NCI-H2107 treated with DMSO at 0.1 percent for 48 hours (cell line): ENCODE results near the gene TBCD.

Experiments used
- DNase-seq: peaks from one replicate; lab custom pipeline; 2025; ENCODE audit not compliant: unreplicated experiment; lab: John Stamatoyannopoulos, UW

TBCD gene

GRCh38 chr17:82898976-82899514, 147.2 kb downstream of the TBCD start:
- DNase-seq, result no peak

GRCh38 chr17:82899941-82900340, 148.1 kb downstream of the TBCD start:
- DNase-seq, result no peak

- DNase-seq, result no peak
Measured at GRCh38 chr17:82900741-82901140, 148.9 kb downstream of the TBCD start.

- DNase-seq, result no peak
Measured at GRCh38 chr17:82901356-82901755, 149.5 kb downstream of the TBCD start.

GRCh38 chr17:82901856-82902255, 150.0 kb downstream of the TBCD start:
- no peak for DNase-seq

- no peak for DNase-seq
Measured at GRCh38 chr17:82902972-82903874, 151.4 kb downstream of the TBCD start.

GRCh38 chr17:82905130-82905529, 153.3 kb downstream of the TBCD start:
- no peak for DNase-seq

GRCh38 chr17:82907797-82908542, 156.1 kb downstream of the TBCD start:
- DNase-seq, result no peak

GRCh38 chr17:82908543-82909160, 156.8 kb downstream of the TBCD start:
- DNase-seq, result no peak

- DNase-seq, result no peak
Measured at GRCh38 chr17:82909322-82909904, 157.5 kb downstream of the TBCD start.

GRCh38 chr17:82910041-82910481, 158.2 kb downstream of the TBCD start:
- no peak for DNase-seq

GRCh38 chr17:82910770-82911169, 158.9 kb downstream of the TBCD start:
- no peak for DNase-seq

GRCh38 chr17:82911822-82912221, 160.0 kb downstream of the TBCD start:
- no peak for DNase-seq

GRCh38 chr17:82912484-82913089, 160.7 kb downstream of the TBCD start:
- no peak for DNase-seq

- no peak for DNase-seq
Measured at GRCh38 chr17:82913304-82914043, 161.6 kb downstream of the TBCD start.

GRCh38 chr17:82914375-82914774, 162.5 kb downstream of the TBCD start:
- no peak for DNase-seq

- no peak for DNase-seq
Measured at GRCh38 chr17:82915010-82915756, 163.3 kb downstream of the TBCD start.

GRCh38 chr17:82915757-82916027, 163.8 kb downstream of the TBCD start:
- DNase-seq, result no peak

GRCh38 chr17:82917699-82918345, 166.0 kb downstream of the TBCD start:
- no peak for DNase-seq
